Bronchial epithelial cell (primary cell): ENCODE results near the gene CFAP210. TPM values are rescaled to one million over a fixed set of nuclear protein-coding genes. Genes with fewer than 3 reads are reported as not detected.
"Not testable (repeated sequence)": the region's sequence is repeated elsewhere in the genome, so short reads cannot be mapped to it uniquely, and the experiment has no call there.

Experiments used
- DNase-seq: peaks from one replicate; pipeline ENCODE4 v3.0.0-alpha.2; 2010; ENCODE audit warnings: low read depth
- FAIRE-seq: peaks from 2 replicates; lab custom pipeline; 2011; peaks lifted over from hg19 to GRCh38; lab: Jason Lieb, UNC
- H3K27me3 ChIP-seq: 2 replicates; pipeline ENCODE4 v1.5.1; 2011; ENCODE audit warnings: low read length; ENCODE audit not compliant: control insufficient read depth, insufficient read depth
- H3K36me3 ChIP-seq: 2 replicates; pipeline ENCODE4 v1.5.1; 2011; ENCODE audit warnings: low read length; ENCODE audit not compliant: control insufficient read depth, insufficient read depth
- H3K4me3 ChIP-seq: 2 replicates; pipeline ENCODE4 v1.5.1; 2011; ENCODE audit warnings: mild to moderate bottlenecking, low read depth, low read length, control low read depth
- CTCF ChIP-seq: IDR thresholded peaks from 2 replicates; pipeline ENCODE4 v1.5.1; 2011; ENCODE audit warnings: mild to moderate bottlenecking, moderate library complexity, low read length, control low read depth, inconsistent platforms; ENCODE audit not compliant: insufficient read depth, severe bottlenecking
- total RNA-seq: library from RNA; depleted of rRNA; stranded (reverse); fragments of >200 nt; gene quantifications from 2 replicates; pipeline ENCODE4 v1.2.1, GENCODE V29; 2014

Gene CFAP210
- total RNA-seq, 1 donor from 2014 or later, result not detected

GRCh38 chr2:169702996-169703395 is 8.8 kb upstream of the CFAP210 start:
- DNase-seq (no peak), FAIRE-seq (no peak)
- TF ChIP-seq CTCF, result no peak
- Histone ChIP-seq H3K27me3 (no peaks in the 10 kb centered on the region), H3K36me3 (peaks cover 2% of the 10 kb centered on the region), H3K4me3 (no peak overlapping the region)

- H3K36me3 ChIP-seq, H3K27me3 ChIP-seq, DNase-seq, H3K4me3 ChIP-seq, FAIRE-seq: not testable (repeated sequence)
These were observed 5.0 kb upstream of the CFAP210 start for GRCh38 chr2:169699173-169699572.

- no peaks in the 10 kb centered on the region for H3K27me3 ChIP-seq
- no peak overlapping the region for H3K4me3 ChIP-seq
- peaks cover 2% of the 10 kb centered on the region for H3K36me3 ChIP-seq
- FAIRE-seq (no peak), DNase-seq (no peak)
- TF ChIP-seq CTCF, result no peak
These were observed 2.2 kb upstream of the CFAP210 start for GRCh38 chr2:169696381-169696780.

GRCh38 chr2:169694894-169695260 is 672 bp upstream of the CFAP210 start:
- DNase-seq (no peak), FAIRE-seq (no peak)
- H3K27me3 ChIP-seq, result no peaks in the 10 kb centered on the region
- peaks cover 2% of the 10 kb centered on the region for H3K36me3 ChIP-seq
- no peak for TF ChIP-seq CTCF
- peak overlapping the region; percentile 77 for H3K4me3 ChIP-seq

GRCh38 chr2:169693360-169693759 is 845 bp downstream of the CFAP210 start:
- no peak for DNase-seq
- TF ChIP-seq CTCF, result no peak
- H3K4me3 ChIP-seq, result no peak overlapping the region
- H3K27me3 ChIP-seq, result no peaks in the 10 kb centered on the region
- FAIRE-seq, result no peak
- no peaks in the 10 kb centered on the region for H3K36me3 ChIP-seq

- Histone ChIP-seq H3K36me3 (no peaks in the 10 kb centered on the region), H3K27me3 (no peaks in the 10 kb centered on the region), H3K4me3 (no peak overlapping the region)
- DNase-seq, result no peak
- TF ChIP-seq CTCF, result no peak
- FAIRE-seq, result no peak
These were observed 1.5 kb downstream of the CFAP210 start for GRCh38 chr2:169692718-169693117.
